HG03039 (cell line): Measurements from ENCODE around the gene FKBP15.
A peak's percentile ranks its signal among the peaks of the same experiment; 100 is the strongest.

Experiments used
- ATAC-seq: cut with Tn5 transposase; IDR thresholded peaks from one replicate; pipeline ENCODE4 v1.9.1; 2021; ENCODE audit warnings: mild to moderate bottlenecking, moderate library complexity; ENCODE audit not compliant: unreplicated experiment

The FKBP15 gene

DNA sequence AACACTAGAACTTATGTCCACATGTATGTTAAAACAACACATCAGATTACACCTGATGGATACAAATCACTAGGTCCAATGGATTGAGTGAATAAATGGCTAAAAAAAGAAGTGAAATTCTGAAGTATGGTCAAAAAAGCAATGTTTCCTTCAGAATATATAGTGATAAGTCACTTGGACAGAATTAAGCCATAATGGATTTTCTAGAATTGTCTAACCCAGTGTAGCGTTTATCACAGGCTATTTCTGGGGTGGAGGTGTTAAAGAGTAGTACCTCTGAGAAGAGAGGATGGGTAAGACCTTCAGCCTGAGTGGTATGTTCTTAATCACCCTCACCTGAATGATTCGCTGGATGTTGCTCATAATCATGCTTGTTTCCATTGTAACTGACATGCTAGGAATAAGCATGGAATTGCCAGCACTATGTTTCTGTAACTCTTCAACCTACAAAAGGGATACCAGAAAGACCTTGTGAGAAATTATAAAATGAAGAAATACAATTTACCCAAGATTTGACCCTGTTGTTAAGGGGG is 37.1 kb downstream of the FKBP15 start:
- ATAC-seq = no peak

GRCh38 chr9:113181165-113181564 is 39.9 kb downstream of the FKBP15 start:
- no peak for ATAC-seq

DNA sequence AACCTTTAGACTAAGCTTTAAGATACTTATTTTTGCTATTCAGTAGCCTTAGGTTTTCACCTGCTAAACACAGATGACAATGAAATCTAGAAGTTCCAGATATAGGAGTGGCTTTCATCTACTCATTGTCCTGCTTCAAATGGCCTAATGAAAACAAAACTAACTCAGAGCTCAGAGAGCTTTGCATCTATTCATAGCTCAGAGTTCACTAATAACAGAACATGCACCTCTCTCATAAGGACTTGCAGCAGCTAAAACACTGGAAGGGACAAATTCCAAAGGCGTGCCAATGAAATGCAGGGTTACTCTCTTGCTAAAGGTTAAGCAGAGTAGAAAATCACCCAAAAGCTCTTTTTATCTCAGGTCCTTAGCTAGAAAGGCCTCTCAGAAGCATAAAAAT is 41.2 kb downstream of the FKBP15 start:
- peak; percentile 71 for ATAC-seq

- no peak for ATAC-seq
Observed at GRCh38 chr9:113178087-113178486, 43.0 kb downstream of the FKBP15 start.

DNA sequence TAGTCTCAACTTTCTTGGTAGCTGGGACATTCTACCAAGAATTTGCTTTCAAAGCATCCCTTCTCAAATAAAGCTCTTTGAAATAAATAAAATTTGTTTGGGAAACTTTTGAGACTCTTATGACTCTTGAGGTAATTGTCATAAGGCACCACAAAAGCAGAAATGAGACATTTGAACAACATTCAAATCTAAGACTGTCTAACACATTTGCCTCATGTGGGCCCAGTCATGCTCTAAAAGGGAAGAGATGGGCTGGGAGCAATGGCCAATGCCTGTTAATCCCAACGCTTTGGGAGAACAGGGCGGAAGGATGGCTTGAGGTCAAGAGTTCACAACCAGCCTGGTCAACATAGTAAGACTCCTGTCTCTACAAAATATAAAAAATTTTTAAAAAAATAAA is 43.8 kb downstream of the FKBP15 start:
- no peak for ATAC-seq

- no peak for ATAC-seq
Observed at GRCh38 chr9:113176803-113177202, 44.3 kb downstream of the FKBP15 start.

GRCh38 chr9:113173341-113173740 is 47.7 kb downstream of the FKBP15 start:
- no peak for ATAC-seq

DNA sequence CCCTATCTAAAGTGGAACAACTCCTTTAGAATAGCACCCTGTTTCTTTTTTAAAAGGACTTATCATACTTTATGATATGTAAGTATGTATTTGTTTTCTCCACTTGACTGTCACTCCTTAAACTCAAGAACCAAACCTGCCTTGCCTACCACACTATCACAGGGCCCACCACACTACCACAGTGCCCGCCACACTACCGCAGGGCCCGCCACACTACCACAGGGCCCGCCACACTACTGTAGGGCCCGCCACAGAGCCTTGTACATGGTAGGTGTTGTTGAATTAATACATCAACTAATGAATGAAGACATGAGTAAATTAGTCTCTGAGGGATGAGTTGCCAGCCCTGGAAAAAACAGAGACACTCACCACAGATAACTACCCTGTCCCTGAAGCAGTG is 52.3 kb downstream of the FKBP15 start:
- ATAC-seq = no peak

DNA sequence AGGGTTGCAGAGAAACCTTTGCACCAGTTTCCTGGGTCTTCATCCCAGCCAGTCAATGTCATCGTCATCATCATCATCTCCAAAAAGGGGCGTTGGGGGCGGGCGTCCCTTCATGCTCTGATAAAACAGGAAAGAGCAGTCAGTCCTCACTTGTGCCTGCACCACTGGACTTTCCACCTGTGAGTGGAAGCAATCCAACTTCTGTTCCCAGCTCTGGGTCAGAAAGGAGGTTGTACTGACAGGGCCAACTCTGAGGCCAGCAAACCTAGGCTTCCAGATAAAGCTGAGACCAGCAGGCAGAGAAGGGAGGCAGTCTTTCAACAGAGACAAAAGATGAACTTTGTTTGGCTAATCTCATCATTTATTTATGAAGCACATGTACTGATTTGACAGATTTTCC is 55.0 kb downstream of the FKBP15 start:
- ATAC-seq = no peak

DNA sequence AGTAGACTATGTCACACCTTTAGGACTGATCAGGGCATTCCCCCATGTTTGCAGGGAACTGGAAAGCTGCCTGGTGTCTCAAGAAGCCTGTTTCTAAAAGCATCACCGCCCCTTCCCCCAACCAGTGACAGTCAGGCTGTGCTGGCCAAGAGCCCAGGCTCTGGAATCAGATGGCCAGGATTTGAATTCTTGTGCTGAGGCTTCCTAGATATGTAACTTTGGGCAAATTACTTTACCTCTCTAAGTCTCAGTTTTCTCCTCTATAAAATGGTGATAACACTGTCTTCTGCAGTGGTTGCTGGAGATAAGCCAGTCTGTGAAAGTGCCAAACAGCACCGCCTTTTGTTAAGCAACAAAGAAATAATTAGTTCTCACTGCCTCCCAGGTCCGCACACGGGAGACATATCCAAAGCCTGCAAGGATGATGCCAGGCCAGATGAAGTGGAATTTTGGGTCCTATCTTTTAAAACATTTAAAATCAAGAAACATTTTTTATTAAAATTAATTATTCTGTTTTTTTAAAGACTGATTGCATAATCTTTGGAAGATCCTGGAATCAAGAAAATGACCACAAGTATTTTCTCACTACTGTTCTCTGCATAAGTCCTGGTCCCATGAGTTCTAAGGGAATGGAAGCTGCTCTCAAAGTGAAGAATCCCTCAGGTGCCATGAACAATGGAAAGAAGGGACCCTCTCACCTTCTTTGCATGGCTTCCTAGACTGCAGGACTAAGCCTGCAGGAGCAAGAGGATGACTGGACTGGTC is 56.4 kb downstream of the FKBP15 start:
- no peak for ATAC-seq

GRCh38 chr9:113163001-113163400 is 58.1 kb downstream of the FKBP15 start:
- ATAC-seq = no peak

DNA sequence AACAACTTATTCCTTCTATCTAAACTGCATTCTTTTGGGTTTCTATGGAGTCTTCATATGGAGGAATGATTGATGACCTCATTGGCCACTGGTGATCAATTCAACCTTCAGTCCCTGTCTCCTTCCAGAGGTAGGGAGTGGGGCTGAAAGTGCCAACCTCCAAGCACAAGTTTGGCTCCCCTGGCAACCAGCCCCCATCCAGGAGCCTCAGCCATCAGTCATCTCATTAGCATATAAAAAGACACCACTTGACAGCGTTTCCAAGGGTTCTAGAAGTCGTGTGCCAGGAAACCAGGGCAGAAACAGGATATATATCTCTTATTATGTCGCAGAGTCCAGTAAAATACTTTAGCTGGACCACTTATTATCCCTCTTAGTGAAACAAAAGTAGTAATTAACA is 60.5 kb downstream of the FKBP15 start:
- no peak for ATAC-seq

DNA sequence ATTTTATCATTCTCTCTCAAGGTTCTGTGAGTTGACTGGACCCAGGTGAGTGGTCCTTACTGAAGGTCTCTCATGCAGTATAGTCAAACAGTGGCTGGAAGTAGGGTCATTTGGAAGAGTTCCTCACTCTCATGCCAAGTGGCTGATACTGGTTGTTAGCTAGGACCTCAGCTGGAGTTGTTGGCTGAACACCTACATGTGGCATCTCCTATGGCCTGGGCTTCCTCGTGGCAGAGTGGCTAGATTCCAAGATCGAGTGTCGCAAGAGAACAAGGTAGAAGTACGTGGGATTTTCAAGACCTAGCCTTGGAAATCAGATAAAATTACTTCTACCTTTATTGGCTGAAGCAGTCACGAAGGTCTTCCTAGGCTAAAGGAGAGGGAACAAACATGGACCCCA is 62.6 kb downstream of the FKBP15 start:
- no peak for ATAC-seq

GRCh38 chr9:113156880-113157279 is 64.2 kb downstream of the FKBP15 start:
- ATAC-seq = no peak

DNA sequence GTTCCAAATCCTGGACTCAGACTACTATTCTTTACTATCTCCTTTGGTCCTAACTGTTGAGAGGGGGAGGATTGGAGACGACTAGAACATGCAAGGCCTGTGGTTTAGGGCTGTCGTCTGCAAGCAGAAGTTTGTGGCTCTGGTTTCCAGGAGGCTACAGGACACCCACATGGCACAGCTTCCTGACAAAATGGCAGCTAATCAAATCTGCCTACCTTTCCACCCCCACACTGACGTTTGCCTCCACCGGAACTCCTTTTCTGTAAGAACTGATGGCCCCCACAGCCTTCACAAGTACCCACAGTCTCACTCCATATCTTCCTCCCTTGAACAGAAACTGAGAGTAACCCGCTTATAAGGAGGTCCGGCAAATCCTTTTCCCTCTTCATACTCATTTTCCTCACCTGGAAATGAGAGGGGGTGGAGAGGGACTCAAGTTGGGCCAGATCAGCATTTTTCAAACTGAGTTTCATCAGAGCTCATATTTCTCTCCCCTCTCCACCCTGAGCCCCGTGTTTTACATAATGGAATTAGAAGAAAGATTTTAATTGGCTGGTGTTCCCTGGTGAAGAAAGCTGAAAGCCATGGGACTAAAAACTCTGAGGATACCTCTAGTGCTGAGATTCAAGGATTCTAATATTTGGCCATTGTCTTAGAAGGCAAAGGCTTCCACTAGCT is 65.0 kb downstream of the FKBP15 start:
- ATAC-seq = no peak

DNA sequence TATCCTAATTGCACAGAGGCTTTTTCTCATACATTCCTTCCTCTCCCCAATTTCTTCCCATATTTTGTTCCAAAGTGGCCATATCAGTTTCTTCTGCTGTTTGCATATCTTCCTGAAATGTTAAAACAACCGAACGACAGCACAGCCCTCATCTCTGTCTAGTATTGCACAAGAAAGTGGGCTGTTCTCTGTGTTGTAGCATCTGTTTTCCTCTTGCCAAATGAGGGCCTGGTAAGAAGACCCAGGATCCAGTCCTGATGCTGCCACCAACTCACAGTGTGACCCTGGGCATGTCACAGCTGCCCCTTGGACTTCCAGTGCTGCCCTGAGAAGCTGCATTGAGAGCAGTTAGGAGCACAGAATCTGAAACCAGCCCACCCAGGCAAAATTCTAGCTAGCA is 66.1 kb downstream of the FKBP15 start:
- no peak for ATAC-seq

GRCh38 chr9:113154471-113154870 is 66.6 kb downstream of the FKBP15 start:
- ATAC-seq = no peak

DNA sequence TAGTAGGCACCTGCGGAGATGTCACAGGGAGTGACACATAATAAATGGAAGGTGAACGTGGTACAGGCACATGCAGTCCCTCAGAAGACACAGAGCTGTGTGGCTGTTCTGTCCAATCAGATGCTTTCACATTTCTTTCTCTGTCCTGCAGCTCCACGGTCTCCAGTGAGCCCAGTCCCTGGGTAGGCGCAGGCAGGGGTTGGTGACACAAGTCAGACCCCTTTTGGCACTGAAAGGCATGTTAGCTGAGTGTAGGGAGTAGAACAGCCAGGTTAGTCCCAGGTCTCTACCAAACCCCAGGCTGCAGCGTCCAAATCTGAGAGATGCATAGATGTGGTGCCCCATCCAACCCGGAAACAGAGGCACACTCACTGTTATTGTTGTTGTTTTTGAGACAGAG is 67.5 kb downstream of the FKBP15 start:
- ATAC-seq = no peak

- ATAC-seq = no peak
Observed at GRCh38 chr9:113152699-113153098, 68.4 kb downstream of the FKBP15 start.

DNA sequence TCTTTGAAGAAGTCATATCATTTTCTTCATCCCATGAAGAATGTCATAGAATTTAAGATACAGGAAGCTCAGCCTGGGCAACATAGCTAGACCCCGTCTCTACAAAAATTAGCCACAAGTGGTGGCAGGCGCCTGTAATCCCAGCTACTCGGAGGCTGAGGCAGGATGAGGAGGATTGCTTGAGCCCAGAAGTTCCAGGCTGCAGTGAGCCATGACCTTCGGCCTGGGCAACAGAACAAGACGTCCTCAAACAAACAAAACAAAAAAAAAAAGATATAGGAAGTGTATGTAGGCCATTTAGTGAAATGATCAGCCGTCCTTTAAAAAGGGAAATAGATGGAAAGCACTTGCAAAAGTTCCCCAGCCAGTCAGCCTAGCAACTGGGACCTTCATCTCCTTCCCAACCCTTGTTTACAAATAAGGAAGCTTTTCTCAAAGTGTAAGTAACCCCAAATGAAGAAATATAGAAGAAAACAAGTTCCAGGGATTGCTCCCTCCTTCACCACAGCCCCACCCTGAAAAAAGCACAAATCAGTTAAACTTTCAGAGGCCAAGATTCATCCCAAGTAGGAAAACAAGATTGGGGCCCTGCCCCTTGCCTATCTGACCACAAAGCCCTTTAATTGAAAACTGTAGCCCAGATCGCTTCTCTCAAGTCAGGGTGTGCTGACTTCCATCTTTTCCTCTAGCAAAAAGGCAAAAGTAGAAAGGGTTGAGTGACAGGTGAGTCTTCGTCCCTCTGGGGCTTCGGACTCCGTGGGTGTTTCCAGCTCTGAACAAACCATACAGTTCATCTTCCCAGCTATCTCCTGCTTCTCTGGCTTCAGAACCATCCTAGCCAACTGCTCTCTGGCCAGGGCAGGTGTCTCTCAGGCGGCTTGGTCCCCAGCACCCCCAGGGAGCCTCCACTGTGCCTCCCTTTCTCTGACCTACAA is 69.1 kb downstream of the FKBP15 start:
- ATAC-seq = no peak
